ENCODE results near the gene MICU1.

Gene MICU1

DNA sequence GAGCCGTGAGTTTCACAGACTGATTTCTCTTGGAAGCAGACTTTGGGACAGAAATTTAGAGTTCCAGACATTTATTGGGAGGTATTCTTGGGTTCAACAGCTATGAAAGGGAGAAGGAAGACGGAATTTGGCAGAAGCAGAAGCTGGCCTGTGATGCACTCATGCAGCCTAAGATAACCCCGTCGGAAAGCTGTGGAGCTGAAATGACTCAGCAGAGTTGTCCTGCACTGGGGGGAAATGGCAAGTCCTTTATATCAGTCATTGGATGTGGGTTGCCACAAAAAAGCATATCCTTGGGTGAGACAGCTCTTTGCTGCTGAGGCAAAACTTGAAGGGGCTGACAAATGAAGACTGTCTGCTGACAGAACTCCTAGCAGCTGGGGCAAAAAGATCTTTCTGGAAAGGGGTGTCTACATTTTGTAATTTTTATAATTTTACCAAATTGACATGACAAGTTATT is 11.5 kb upstream of the MICU1 start:
- intact Hi-C loops (cut with DNase I), result no loop called here
- no peak for DNase-seq

DNA sequence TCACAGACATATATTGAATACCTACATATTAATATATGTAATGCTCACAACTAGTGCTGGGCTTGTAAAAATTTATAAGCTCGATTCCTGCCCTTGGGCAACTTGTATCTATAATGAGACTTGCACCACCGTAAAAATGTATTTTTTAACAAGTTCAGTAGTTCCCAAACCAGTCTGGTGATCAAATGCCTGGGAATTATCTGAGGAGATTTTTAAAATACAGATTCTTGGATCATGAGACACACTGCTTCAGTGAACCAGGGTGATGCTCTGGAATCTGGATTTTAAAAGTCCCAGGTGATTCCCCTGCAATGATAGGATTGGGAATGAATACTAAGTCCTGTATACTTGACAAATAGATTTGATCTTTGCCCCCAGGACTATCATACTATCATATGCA is 4.3 kb upstream of the MICU1 start:
- intact Hi-C loops (cut with DNase I), result no loop called here
- DNase-seq, result no peak

DNA sequence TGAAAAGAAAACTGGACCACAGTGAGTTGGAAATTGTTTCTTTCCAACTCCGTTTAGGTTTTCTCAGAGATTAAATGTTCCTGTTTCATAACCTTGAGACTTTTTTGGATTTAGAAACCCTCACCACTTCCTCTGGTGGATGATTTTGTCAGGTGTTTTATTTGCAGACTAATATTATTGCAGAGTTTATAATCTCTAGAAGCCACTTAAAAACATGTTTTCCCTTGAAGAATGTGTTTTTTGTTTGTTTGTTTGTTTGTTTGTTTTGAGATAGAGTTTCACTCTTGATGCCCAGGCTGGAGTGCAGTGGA is 520 bp upstream of the MICU1 start:
- intact Hi-C loops (cut with DNase I), result loop anchor here (5.0 to 10.0 kb wide), 2 partner anchors 66 to 262 kb away; partner anchors contain the start of gene MCU
- no peak for DNase-seq

DNA sequence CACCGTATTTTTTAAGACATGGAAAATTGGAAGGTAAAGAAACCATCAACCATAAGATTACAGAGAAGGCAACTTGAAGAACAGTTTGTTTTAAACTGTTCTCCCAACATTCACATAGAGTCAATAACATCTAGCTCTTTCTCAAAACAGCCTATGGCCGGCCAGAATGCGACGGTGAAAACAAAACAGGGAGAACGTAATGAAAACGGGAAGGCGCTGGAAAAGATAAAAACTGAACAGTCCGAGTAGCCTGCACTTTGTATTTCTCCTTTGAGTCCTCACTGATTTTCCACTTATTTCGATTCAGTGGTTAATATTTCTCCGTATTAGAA is 637 bp downstream of the MICU1 start:
- no peak for DNase-seq
- intact Hi-C loops (cut with DNase I), result loop anchor here (5.0 to 10.0 kb wide), 2 partner anchors 67 to 260 kb away; partner anchors contain the start of gene MCU

DNA sequence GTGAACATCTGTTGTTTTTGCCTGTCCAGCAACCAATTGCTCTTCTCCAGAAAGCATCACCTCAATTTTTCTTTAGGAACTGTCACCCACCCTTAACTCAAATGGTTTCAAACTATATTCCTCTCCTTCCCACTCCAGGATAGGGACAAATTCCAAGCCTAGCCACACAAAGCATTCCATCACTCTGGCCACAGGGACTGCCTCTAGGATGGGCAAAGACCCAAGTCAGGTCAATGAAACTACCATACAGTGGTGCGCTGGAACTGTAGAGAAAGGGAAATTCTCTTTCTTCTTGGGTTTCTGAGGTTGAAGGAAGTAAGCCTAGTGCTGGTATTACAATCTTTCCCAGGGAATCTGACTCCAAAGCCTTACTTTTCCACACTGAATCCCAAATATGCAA is 3.6 kb downstream of the MICU1 start:
- no peak for DNase-seq
- intact Hi-C loops (cut with DNase I), result loop anchor here (10.0 kb wide), 1 partner anchor 257 kb away; no protein-coding TSS in a partner anchor

- intact Hi-C loops (cut with DNase I), result no loop called here
- DNase-seq, result peak in 3 of 10 donors; percentile 10 to 32 (median 28)
Observed at GRCh38 chr10:72616716-72617115, 9.2 kb downstream of the MICU1 start.

- intact Hi-C loops (cut with DNase I), result no loop called here
- no peak for DNase-seq
Observed at GRCh38 chr10:72615970-72616369, 9.9 kb downstream of the MICU1 start.

DNA sequence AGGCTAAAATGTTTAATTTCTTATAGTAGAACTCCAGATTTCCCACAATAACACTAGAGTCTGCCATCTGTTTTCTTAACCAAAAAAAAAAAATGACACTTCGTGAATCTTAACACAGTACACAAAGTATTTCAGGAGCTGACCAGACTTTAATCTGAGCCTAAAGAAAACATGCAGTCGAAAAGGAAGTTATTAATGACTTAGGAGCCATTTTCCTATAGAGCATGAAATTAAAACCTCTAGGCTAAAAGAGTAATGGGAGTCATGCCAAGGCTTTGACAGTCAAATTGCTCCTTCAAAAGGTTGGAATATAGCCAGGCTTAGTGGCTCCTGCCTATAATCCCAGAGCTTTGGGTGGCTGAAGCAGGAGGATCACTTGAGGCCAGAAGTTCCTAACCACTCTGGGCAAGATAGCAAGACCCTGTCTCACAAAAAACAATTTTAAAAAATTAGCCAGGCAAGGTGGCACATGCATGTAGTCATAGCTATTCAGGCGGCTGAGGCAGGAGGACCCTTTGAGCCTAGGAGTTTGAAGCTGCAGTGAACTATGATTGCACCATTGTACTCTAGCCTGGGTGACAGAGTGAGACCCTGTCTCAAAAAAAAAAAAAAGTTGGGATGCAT is 13.6 kb downstream of the MICU1 start:
- DNase-seq, result no peak
- intact Hi-C loops (cut with DNase I), result no loop called here

- intact Hi-C loops (cut with DNase I), result no loop called here
- no peak for DNase-seq
Observed at GRCh38 chr10:72611783-72612182, 14.1 kb downstream of the MICU1 start.

- intact Hi-C loops (cut with DNase I), result no loop called here
- DNase-seq, result no peak
Observed at GRCh38 chr10:72610466-72610865, 15.4 kb downstream of the MICU1 start.

- DNase-seq, result no peak
- intact Hi-C loops (cut with DNase I), result no loop called here
Observed at GRCh38 chr10:72605122-72605521, 20.8 kb downstream of the MICU1 start.

- DNase-seq, result no peak
- intact Hi-C loops (cut with DNase I), result no loop called here
Observed at GRCh38 chr10:72601144-72601543, 24.7 kb downstream of the MICU1 start.

GRCh38 chr10:72598769-72599701 is 26.8 kb downstream of the MICU1 start:
- no peak for DNase-seq
- intact Hi-C loops (cut with DNase I), result no loop called here

- intact Hi-C loops (cut with DNase I), result no loop called here
Observed at GRCh38 chr10:72597897-72598296, 28.0 kb downstream of the MICU1 start.

GRCh38 chr10:72595436-72595835 is 30.4 kb downstream of the MICU1 start:
- intact Hi-C loops (cut with DNase I), result no loop called here
- DNase-seq, result no peak

More at GRCh38 chr10:72597897-72598296, 28.0 kb downstream of the MICU1 start:
- no peak for DNase-seq

DNA sequence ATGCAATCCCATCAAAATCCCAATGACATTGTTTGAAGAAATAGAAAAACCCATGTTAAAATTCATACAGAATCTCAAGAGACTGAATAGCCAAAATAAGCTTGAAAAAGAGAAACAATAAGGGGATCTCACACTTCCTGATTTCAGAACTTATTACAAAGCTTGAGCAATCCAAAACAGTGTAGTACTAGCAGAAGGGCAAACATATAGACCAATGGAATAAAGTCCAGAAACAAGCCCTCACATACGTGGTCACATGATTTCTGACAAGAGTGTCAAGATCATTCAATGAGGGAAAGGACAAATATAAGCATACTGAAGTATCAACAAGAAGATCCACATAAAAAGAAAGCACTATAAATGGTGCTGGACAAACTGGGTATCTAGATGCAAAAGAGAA is 31.9 kb downstream of the MICU1 start:
- intact Hi-C loops (cut with DNase I), result no loop called here
- no peak for DNase-seq

- DNase-seq, result no peak
- intact Hi-C loops (cut with DNase I), result no loop called here
Observed at GRCh38 chr10:72588266-72588665, 37.6 kb downstream of the MICU1 start.

DNA sequence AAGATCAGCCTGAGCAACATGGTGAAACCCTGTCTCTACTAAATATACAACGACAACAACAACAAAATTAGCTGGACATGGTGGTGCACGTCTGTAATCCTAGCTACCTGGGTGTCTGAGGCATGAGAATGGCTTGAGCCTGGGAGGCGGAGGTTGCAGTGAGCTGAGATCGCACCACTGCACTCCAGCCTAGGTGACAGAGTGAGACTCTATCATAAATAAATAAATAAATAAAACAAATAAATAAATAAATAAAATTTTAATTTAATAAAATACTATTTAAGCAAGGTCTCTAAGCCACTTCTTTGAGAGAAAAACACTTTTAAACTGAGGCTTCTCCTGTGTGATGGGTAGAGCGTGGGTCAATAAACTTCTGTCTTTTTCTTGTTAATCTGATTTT is 38.3 kb downstream of the MICU1 start:
- intact Hi-C loops (cut with DNase I), result no loop called here

DNA sequence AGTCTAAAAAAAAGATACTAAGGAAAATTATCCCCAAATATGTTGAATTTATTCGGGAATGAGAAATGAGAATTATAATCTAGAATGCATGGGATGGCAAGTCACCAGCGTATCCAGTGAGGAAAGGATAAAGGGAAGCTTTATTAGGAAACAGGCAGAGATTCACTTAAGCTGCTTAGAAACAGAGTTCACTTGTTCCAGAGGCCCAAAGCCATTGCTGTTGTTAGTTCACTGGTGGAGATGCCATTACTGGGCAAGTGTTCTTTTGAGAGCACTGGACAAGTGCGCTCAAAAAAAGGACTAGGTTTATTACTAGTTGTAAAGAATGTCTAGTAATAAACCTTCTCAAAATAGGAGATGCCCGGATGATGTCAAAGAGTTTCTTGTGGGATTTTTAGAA is 51.2 kb downstream of the MICU1 start:
- intact Hi-C loops (cut with DNase I), result no loop called here
- no peak for DNase-seq

More for the DNA sequence above, 38.3 kb downstream of the MICU1 start:
- no peak for DNase-seq

DNA sequence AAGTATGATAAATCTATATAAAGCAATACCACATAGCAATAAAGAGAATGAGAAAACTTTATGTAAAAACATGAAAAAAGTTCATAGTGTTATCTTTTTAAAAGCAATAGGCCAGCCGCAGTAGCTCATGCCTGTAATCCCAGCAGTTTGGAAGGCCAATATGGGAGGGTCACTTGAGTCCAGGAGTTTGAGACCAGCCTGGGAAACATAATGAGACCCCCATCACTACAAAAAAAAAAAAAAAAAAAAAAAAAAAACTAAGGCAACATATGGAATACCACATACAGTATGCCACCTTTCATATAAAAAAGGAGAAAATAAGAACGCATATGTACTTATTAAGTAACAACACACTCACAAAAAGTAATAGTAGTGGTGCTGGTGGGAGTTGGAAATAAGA is 52.8 kb downstream of the MICU1 start:
- intact Hi-C loops (cut with DNase I), result no loop called here
- DNase-seq, result no peak

- intact Hi-C loops (cut with DNase I), result loop anchor here (2.0 kb wide), 1 partner anchor 193 kb away; no protein-coding TSS in a partner anchor
- no peak for DNase-seq
Observed at GRCh38 chr10:72567889-72568640, 57.8 kb downstream of the MICU1 start.

Data from posterior cingulate gyrus (tissue), 11 donors.